Natural killer cell (primary cell): Measurements from ENCODE around the gene RNF157. TPM values are rescaled to one million over a fixed set of nuclear protein-coding genes. Genes with fewer than 3 reads are reported as not detected.

Experiments used
- ATAC-seq, 3 donors: fragments of 150-1000 bp in 2 of 3; fragments of 200-7000 bp in 1 of 3; cut with Tn5 transposase; 1 replicate in 1 of 3; 2 replicates in 2 of 3; pipeline ENCODE4 v1.10.0; 2021; ENCODE audit warnings: mild to moderate bottlenecking in 2 of 3, moderate library complexity in 2 of 3
- DNase-seq, 2 donors: peaks; one replicate each; pipeline versions ENCODE4 v3.0.0 to v3.0.0-alpha.2; 2013 to 2021; ENCODE audit warnings: mixed read lengths in 1 of 2
- H3K27ac ChIP-seq: one replicate; pipeline ENCODE4 v1.5.1; 2013; ENCODE audit warnings: mild to moderate bottlenecking, low read length
- H3K27me3 ChIP-seq: one replicate; pipeline ENCODE4 v1.6.1; 2013; ENCODE audit warnings: low read length; ENCODE audit not compliant: control insufficient read depth, insufficient read depth
- H3K36me3 ChIP-seq: one replicate; pipeline ENCODE4 v1.6.1; 2013; ENCODE audit warnings: low read length; ENCODE audit not compliant: control insufficient read depth, insufficient read depth
- H3K4me1 ChIP-seq: one replicate; pipeline ENCODE4 v1.6.1; 2013; ENCODE audit warnings: low read length; ENCODE audit not compliant: control insufficient read depth, insufficient read depth
- H3K4me3 ChIP-seq: one replicate; pipeline ENCODE4 v1.5.1; 2013; ENCODE audit warnings: low read length
- H3K9me3 ChIP-seq: one replicate; pipeline ENCODE4 v1.6.1; 2013; ENCODE audit warnings: low read length; ENCODE audit not compliant: control insufficient read depth, insufficient read depth
- H3K27ac Mint-ChIP-seq, 2 donors: one replicate each; pipeline ENCODE4 v1.8.0; 2022; ENCODE audit warnings: mild to moderate bottlenecking in 2 of 2, mixed read lengths in 2 of 2, moderate library complexity in 1 of 2
- H3K27me3 Mint-ChIP-seq, 2 donors: one replicate each; pipeline ENCODE4 v1.8.0; 2022; ENCODE audit warnings: low read depth in 2 of 2, mixed read lengths in 2 of 2
- H3K36me3 Mint-ChIP-seq: one replicate; pipeline ENCODE4 v1.8.0; 2022; ENCODE audit warnings: mixed read lengths
- H3K4me1 Mint-ChIP-seq, 2 donors: one replicate each; pipeline ENCODE4 v1.8.0; 2022; ENCODE audit warnings: mixed read lengths in 2 of 2
- H3K4me3 Mint-ChIP-seq: one replicate; pipeline ENCODE4 v1.8.0; 2022; ENCODE audit warnings: mild to moderate bottlenecking, moderate library complexity, mixed read lengths
- H3K9me3 Mint-ChIP-seq, 2 donors: one replicate each; pipeline ENCODE4 v1.8.0; 2022; ENCODE audit warnings: mixed read lengths in 2 of 2
- CTCF ChIP-seq: fragments of 200-600 bp; IDR thresholded peaks from one replicate; pipeline ENCODE4 v1.8.0; 2022; ENCODE audit warnings: antibody characterized with exemption
- WGBS: methylation state at CpG from one replicate; pipeline ENCODE4 v1.1.7; 2013; ENCODE audit warnings: missing lambda C conversion rate; ENCODE audit not compliant: insufficient coverage; 5-methylcytosine and 5-hydroxymethylcytosine counted together
- intact Hi-C: fragments of 100-400 bp; cut with micrococcal nuclease; formaldehyde crosslinking; loops from one replicate; pipeline ENCODE4 v1.14.2; 2022
- total RNA-seq, 4 donors: library from RNA; stranded (reverse); fragments of 120-200 nt in 1 of 4; gene quantifications; one replicate each; pipeline versions ENCODE4 v1.2.3 to v1.2.4, GENCODE V29; 2013 to 2022

The RNF157 gene
- total RNA-seq, 3 donors from 2014 or later (not counting 1 experiment from before 2014, with no cell fraction given): 4.9 to 9.1 (median 8.5) TPM

- Mint-ChIP-seq H3K27ac (no peak overlapping the region), H3K4me3 (no peak overlapping the region), H3K27me3 (peaks cover 0 to 7% of the 10 kb centered on the region in 2 donors), H3K36me3 (no peaks in the 10 kb centered on the region), H3K4me1 (peaks cover 0 to 26% of the 10 kb centered on the region in 2 donors), H3K9me3 (no peaks in the 10 kb centered on the region)
- Histone ChIP-seq H3K27me3 (peaks cover 8% of the 10 kb centered on the region), H3K4me3 (no peak overlapping the region), H3K36me3 (no peaks in the 10 kb centered on the region), H3K4me1 (peaks cover 2% of the 10 kb centered on the region), H3K27ac (no peak overlapping the region), H3K9me3 (no peaks in the 10 kb centered on the region)
- TF ChIP-seq CTCF: no peak
- WGBS: 62% methylated on average over 20 of the region's 22 CpGs
- ATAC-seq (no peak), DNase-seq (peak in 1 of 2 donors; percentile 50)
- intact Hi-C loops: no loop called here
These were observed 105.1 kb downstream of the RNF157 start for GRCh38 chr17:76134911-76135809.

GRCh38 chr17:76132574-76133338 is 107.5 kb downstream of the RNF157 start:
- Histone ChIP-seq H3K27me3 (no peaks in the 10 kb centered on the region), H3K4me1 (no peaks in the 10 kb centered on the region), H3K27ac (no peak overlapping the region), H3K4me3 (no peak overlapping the region), H3K9me3 (no peaks in the 10 kb centered on the region), H3K36me3 (no peaks in the 10 kb centered on the region)
- intact Hi-C loops: no loop called here
- H3K4me3 Mint-ChIP-seq: no peak overlapping the region
- H3K9me3 Mint-ChIP-seq: no peaks in the 10 kb centered on the region
- 87% methylated on average over 17 of the region's 21 CpGs for WGBS
- ATAC-seq (no peak), DNase-seq (no peak)
- H3K36me3 Mint-ChIP-seq: no peaks in the 10 kb centered on the region
- peaks cover 0 to 3% of the 10 kb centered on the region in 2 donors for H3K27me3 Mint-ChIP-seq
- TF ChIP-seq CTCF: no peak
- no peak overlapping the region for H3K27ac Mint-ChIP-seq
- peaks cover 0 to 22% of the 10 kb centered on the region in 2 donors for H3K4me1 Mint-ChIP-seq

- no peak overlapping the region for H3K4me3 Mint-ChIP-seq
- H3K4me1 Mint-ChIP-seq: peaks cover 0 to 22% of the 10 kb centered on the region in 2 donors
- Histone ChIP-seq H3K4me3 (no peak overlapping the region), H3K4me1 (no peaks in the 10 kb centered on the region), H3K27me3 (no peaks in the 10 kb centered on the region), H3K36me3 (no peaks in the 10 kb centered on the region), H3K27ac (no peak overlapping the region), H3K9me3 (no peaks in the 10 kb centered on the region)
- no peak for ATAC-seq
- intact Hi-C loops: no loop called here
- no peaks in the 10 kb centered on the region for H3K36me3 Mint-ChIP-seq
- no peak for TF ChIP-seq CTCF
- WGBS: 94% methylated on average over 21 of the region's 21 CpGs
- no peaks in the 10 kb centered on the region for H3K9me3 Mint-ChIP-seq
- no peak for DNase-seq
- peaks cover 0 to 3% of the 10 kb centered on the region in 2 donors for H3K27me3 Mint-ChIP-seq
- H3K27ac Mint-ChIP-seq: no peak overlapping the region
These were observed 108.4 kb downstream of the RNF157 start for GRCh38 chr17:76131692-76132573.
